H1 (cell line): Measurements from ENCODE around the gene NFIA. TPM values are rescaled to one million over a fixed set of nuclear protein-coding genes. Genes with fewer than 3 reads are reported as not detected.

Experiments used
- CTCF ChIA-PET: fragments of 300-600 bp; sonication (Branson Sonifier 250); formaldehyde crosslinking; loops from one replicate; lab custom pipeline; 2021; ENCODE audit not compliant: partially characterized antibody; lab: Charles Lee
- POLR2A ChIA-PET: fragments of 300-600 bp; sonication (Branson Sonifier 250); formaldehyde crosslinking; loops from one replicate; lab custom pipeline; 2021; ENCODE audit warnings: inconsistent platforms; ENCODE audit not compliant: partially characterized antibody; lab: Charles Lee
- DNase-seq, 2 experiments: peaks; one replicate each; pipeline versions ENCODE4 v3.0.0 to v3.0.0-alpha.2; 2010 to 2022; ENCODE audit warnings: low spot score in 2 of 2, low read depth in 1 of 2, mixed read lengths in 1 of 2
- FAIRE-seq: peaks from 2 replicates; lab custom pipeline; 2011; peaks lifted over from hg19 to GRCh38; lab: Jason Lieb, UNC
- H2AFZ ChIP-seq: 2 replicates; pipeline ENCODE4 v1.8.1; 2012; ENCODE audit warnings: low read length, inconsistent platforms
- H2AK5ac ChIP-seq: 2 replicates; pipeline ENCODE4 v1.6.1; 2013; ENCODE audit warnings: low read depth, low read length
- H2BK120ac ChIP-seq: replicated peaks from 2 replicates; pipeline ENCODE3; 2013; ENCODE audit warnings: low read depth, low read length, inconsistent platforms
- H2BK12ac ChIP-seq: 2 replicates; pipeline ENCODE4 v1.6.1; 2013; ENCODE audit warnings: low read depth, low read length
- H2BK15ac ChIP-seq: 2 replicates; pipeline ENCODE4 v1.6.1; 2013; ENCODE audit warnings: low read length
- H2BK20ac ChIP-seq: 2 replicates; pipeline ENCODE4 v1.6.1; 2013; ENCODE audit warnings: low read length
- H2BK5ac ChIP-seq: 2 replicates; pipeline ENCODE4 v1.6.1; 2013; ENCODE audit warnings: low read depth, low read length
- H3K14ac ChIP-seq: 2 replicates; pipeline ENCODE4 v1.6.1; 2013; ENCODE audit warnings: inconsistent platforms; ENCODE audit not compliant: insufficient read length
- H3K18ac ChIP-seq: 2 replicates; pipeline ENCODE4 v1.6.1; 2013; ENCODE audit warnings: low read length; ENCODE audit errors: extremely low read depth
- H3K23ac ChIP-seq: 2 replicates; pipeline ENCODE4 v1.6.1; 2013; ENCODE audit warnings: inconsistent platforms; ENCODE audit not compliant: insufficient read length
- H3K23me2 ChIP-seq: 2 replicates; pipeline ENCODE4 v1.6.1; 2013; ENCODE audit warnings: low read depth, low read length
- H3K27ac ChIP-seq: 2 replicates; pipeline ENCODE4 v1.6.1; 2011; ENCODE audit warnings: low read depth, low read length, inconsistent platforms
- H3K27me3 ChIP-seq, 4 experiments: replicated peaks in 1 of 4; 1 replicate in 1 of 4; 2 replicates in 3 of 4; pipeline versions ENCODE4 v1.6.1 to v1.8.1; 2011 to 2013; ENCODE audit warnings: low read length in 3 of 4, mild to moderate bottlenecking in 3 of 4, inconsistent platforms in 2 of 4, mixed read lengths in 2 of 4, moderate library complexity in 1 of 4; ENCODE audit not compliant: control insufficient read depth in 3 of 4, insufficient read depth in 3 of 4; ENCODE audit errors: extremely low read depth in 1 of 4
- H3K36me3 ChIP-seq, 4 experiments: 2 replicates each; pipeline versions ENCODE4 v1.6.1 to v1.8.1; 2011 to 2013; ENCODE audit warnings: mild to moderate bottlenecking in 4 of 4, low read length in 3 of 4, moderate library complexity in 2 of 4, control low read depth in 1 of 4, inconsistent platforms in 1 of 4; ENCODE audit not compliant: insufficient read depth in 4 of 4, control insufficient read depth in 2 of 4
- H3K4ac ChIP-seq: replicated peaks from 2 replicates; pipeline ENCODE3; 2013; ENCODE audit warnings: low read length, low read depth, mixed read lengths, inconsistent platforms; ENCODE audit not compliant: insufficient read length
- H3K4me1 ChIP-seq, 4 experiments: replicated peaks in 1 of 4; 1 replicate in 1 of 4; 2 replicates in 3 of 4; pipeline versions ENCODE4 v1.6.1 to v1.8.1; 2011 to 2013; ENCODE audit warnings: low read length in 3 of 4, inconsistent platforms in 2 of 4, mixed read lengths in 1 of 4; ENCODE audit not compliant: insufficient read depth in 4 of 4, control insufficient read depth in 3 of 4
- H3K4me2 ChIP-seq, 2 experiments: 2 replicates each; pipeline versions ENCODE4 v1.6.1 to v1.8.1; 2011 to 2013; ENCODE audit warnings: low read depth in 2 of 2, low read length in 2 of 2, control low read depth in 1 of 2, inconsistent platforms in 1 of 2, mild to moderate bottlenecking in 1 of 2; ENCODE audit not compliant: insufficient read depth in 1 of 2
- H3K4me3 ChIP-seq, 4 experiments: fragments of 200-600, 300-600 bp in 1 of 4; sonication (generic), shearing (Covaris generic), sonication (Bioruptor Twin) in 1 of 4; 2 replicates each; pipeline versions ENCODE4 v1.5.1 to v1.8.1; 2011 to 2016; ENCODE audit warnings: low read length in 4 of 4, low read depth in 3 of 4, control low read depth in 2 of 4, inconsistent platforms in 2 of 4, mild to moderate bottlenecking in 2 of 4, mixed read lengths in 1 of 4, moderate library complexity in 1 of 4; ENCODE audit not compliant: insufficient read depth in 2 of 4; ENCODE audit errors: extremely low read depth in 1 of 4
- H3K56ac ChIP-seq: replicated peaks from 2 replicates; pipeline ENCODE3; 2013; ENCODE audit warnings: low read depth, mild to moderate bottlenecking, mixed read lengths, low read length, inconsistent platforms; ENCODE audit not compliant: insufficient read length
- H3K79me1 ChIP-seq: 2 replicates; pipeline ENCODE4 v1.6.1; 2013; ENCODE audit warnings: low read depth, low read length, control low read depth
- H3K79me2 ChIP-seq, 2 experiments: 2 replicates each; pipeline versions ENCODE4 v1.6.1 to v1.8.1; 2012 to 2013; ENCODE audit warnings: low read length in 2 of 2, mild to moderate bottlenecking in 2 of 2, inconsistent platforms in 1 of 2; ENCODE audit not compliant: insufficient read depth in 2 of 2, control insufficient read depth in 1 of 2
- H3K9ac ChIP-seq, 4 experiments: replicated peaks in 1 of 4; 1 replicate in 1 of 4; 2 replicates in 3 of 4; pipeline versions ENCODE4 v1.6.1 to v1.8.1; 2011 to 2013; ENCODE audit warnings: low read depth in 3 of 4, low read length in 3 of 4, control low read depth in 2 of 4, mild to moderate bottlenecking in 2 of 4, moderate library complexity in 2 of 4, inconsistent platforms in 1 of 4; ENCODE audit errors: extremely low read depth in 1 of 4
- H3K9me3 ChIP-seq, 2 experiments: 2 replicates each; pipeline versions ENCODE4 v1.6.1 to v1.8.1; 2012 to 2013; ENCODE audit warnings: mild to moderate bottlenecking in 2 of 2, moderate library complexity in 2 of 2, control low read depth in 1 of 2, inconsistent platforms in 1 of 2, low read depth in 1 of 2, low read length in 1 of 2, mixed read lengths in 1 of 2; ENCODE audit not compliant: insufficient read depth in 2 of 2
- H4K20me1 ChIP-seq, 2 experiments: replicated peaks in 1 of 2; 2 replicates each; pipeline versions ENCODE3 to v1.8.1; 2011 to 2013; ENCODE audit warnings: inconsistent platforms in 2 of 2, low read length in 2 of 2, mild to moderate bottlenecking in 1 of 2; ENCODE audit not compliant: insufficient read depth in 2 of 2, control insufficient read depth in 1 of 2
- H4K5ac ChIP-seq: 2 replicates; pipeline ENCODE4 v1.6.1; 2013; ENCODE audit warnings: low read length, low read depth, mixed read lengths, inconsistent platforms; ENCODE audit not compliant: insufficient read length
- H4K8ac ChIP-seq: 2 replicates; pipeline ENCODE4 v1.8.0; 2013; ENCODE audit warnings: mild to moderate bottlenecking, moderate library complexity, low read length, inconsistent platforms; ENCODE audit not compliant: insufficient read depth; ENCODE audit errors: extremely low read depth
- H4K91ac ChIP-seq: replicated peaks from 2 replicates; pipeline ENCODE3; 2013; ENCODE audit warnings: low read length, mixed read lengths, inconsistent platforms; ENCODE audit not compliant: insufficient read length
- BRCA1 ChIP-seq: IDR thresholded peaks from 2 replicates; pipeline ENCODE4 v1.6.1; 2012; ENCODE audit warnings: low read depth, low read length, improper control_type of control experiment
- KDM4A ChIP-seq: IDR thresholded peaks from one replicate; pipeline ENCODE4 v1.7.1; 2012; ENCODE audit warnings: low read depth, mild to moderate bottlenecking, moderate library complexity, low read length, inconsistent platforms; ENCODE audit not compliant: severe bottlenecking
- MAFK ChIP-seq: IDR thresholded peaks from 2 replicates; pipeline ENCODE4 v1.6.1; 2012; ENCODE audit warnings: low read depth, mild to moderate bottlenecking, improper control_type of control experiment, low read length
- RBBP5 ChIP-seq: IDR thresholded peaks from 2 replicates; pipeline ENCODE4 v1.7.1; 2012; ENCODE audit warnings: low read depth, mild to moderate bottlenecking, inconsistent platforms, low read length, moderate library complexity, borderline replicate concordance
- RFX5 ChIP-seq: IDR thresholded peaks from 2 replicates; pipeline ENCODE4 v1.6.1; 2011; ENCODE audit warnings: low read depth, low read length, improper control_type of control experiment, borderline replicate concordance
- RNF2 ChIP-seq: fragments of 200-900, 300-1000 bp; sonication (generic); IDR thresholded peaks from 2 replicates; pipeline ENCODE4 v1.7.1; 2016; ENCODE audit warnings: borderline replicate concordance, low read depth, mild to moderate bottlenecking, antibody characterized with exemption, low read length; ENCODE audit not compliant: poor library complexity, severe bottlenecking; ENCODE audit errors: missing control alignments
- SAP30 ChIP-seq: fragments of 300-600 bp; sonication (generic); IDR thresholded peaks from 2 replicates; pipeline ENCODE4 v1.7.1; 2012; ENCODE audit warnings: low read length, moderate library complexity, mild to moderate bottlenecking, inconsistent platforms; ENCODE audit not compliant: insufficient read depth, insufficient replicate concordance
- SIRT6 ChIP-seq: IDR thresholded peaks from one replicate; pipeline ENCODE4 v1.7.1; 2012; ENCODE audit warnings: low read length, inconsistent platforms
- SIX5 ChIP-seq: IDR thresholded peaks from 2 replicates; pipeline ENCODE4 v1.6.1; 2011; ENCODE audit warnings: mild to moderate bottlenecking, low read depth, low read length
- SP1 ChIP-seq: IDR thresholded peaks from 2 replicates; pipeline ENCODE4 v1.6.1; 2011; ENCODE audit warnings: low read depth, low read length
- TBP ChIP-seq: IDR thresholded peaks from 2 replicates; pipeline ENCODE4 v1.6.1; 2011; ENCODE audit warnings: low read depth, low read length, improper control_type of control experiment
- WGBS, 2 experiments: shearing (Covaris generic) in 1 of 2; methylation state at CpG; one replicate each; pipeline versions ENCODE4 v1.1.6 to v1.1.7; 2013 to 2015; ENCODE audit warnings: low lambda C conversion rate in 2 of 2, mixed read lengths in 2 of 2, inconsistent platforms in 1 of 2, low coverage in 1 of 2, missing lambda C conversion rate in 1 of 2; ENCODE audit not compliant: insufficient replicate concordance in 2 of 2, insufficient coverage in 1 of 2, insufficient read length in 1 of 2; ENCODE audit errors: extremely low coverage in 1 of 2, missing lambda C conversion rate in 1 of 2; 5-methylcytosine and 5-hydroxymethylcytosine counted together
- polyA plus RNA-seq, 7 experiments: library from polyadenylated mRNA; depleted of rRNA in 3 of 7; stranded (reverse) in 5 of 7; unstranded in 2 of 7; fragments of >200 nt in 5 of 7; fragments of 200-250 nt in 2 of 7; gene quantifications; 1 replicate in 5 of 7; 2 replicates in 1 of 7; 4 replicates in 1 of 7; pipeline versions ENCODE4 v1.2.1 to v1.2.3, GENCODE V29; 2011 to 2013; ENCODE audit warnings: missing spikeins in 2 of 7, mixed read lengths in 2 of 7
- total RNA-seq: library from RNA; stranded (reverse); fragmentation: NEBNext Ultra II Directional; extraction: Animal tissue kit (Norgen Biotek cat#: 25700); gene quantifications from 2 replicates; pipeline ENCODE4 v1.2.1, GENCODE V29; 2021
- TF ChIP-seq, protein P1 (sequence below), 3 experiments: IDR thresholded peaks; 1 replicate in 2 of 3; 2 replicates in 1 of 3; pipeline versions ENCODE4 v1.5.1 to v1.6.1; 2011; ENCODE audit warnings: low read length in 3 of 3, mild to moderate bottlenecking in 3 of 3, inconsistent platforms in 2 of 3, low read depth in 1 of 3, moderate library complexity in 1 of 3; ENCODE audit not compliant: insufficient read depth in 1 of 3; ENCODE audit errors: control extremely low read depth in 1 of 3

Gene NFIA
- total and polyA plus RNA-seq, 2 of the 8 experiments (the other 6 are each of a cell fraction or from before 2014, with no cell fraction given), result 1.8 to 2.3 TPM

DNA sequence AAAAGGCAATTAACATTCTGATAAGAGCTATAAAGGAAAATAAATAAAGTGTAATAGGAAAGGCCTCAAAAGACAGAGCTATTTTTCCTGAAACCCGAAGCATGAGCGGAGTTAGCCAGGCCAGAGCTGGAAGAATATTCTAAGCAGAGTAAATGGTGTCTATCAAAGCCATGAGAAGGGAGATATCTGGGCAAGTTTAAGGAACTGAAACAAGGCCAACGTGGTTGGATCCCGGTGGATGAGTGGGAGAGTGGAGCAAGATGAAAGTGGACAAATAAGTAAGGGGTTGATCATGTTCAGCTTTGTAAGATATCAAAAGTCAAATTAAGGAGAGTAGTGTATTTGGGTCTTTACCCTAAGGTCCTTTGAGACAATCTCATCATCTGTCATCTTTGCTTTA is 408.6 kb downstream of the NFIA start:
- H4K91ac ChIP-seq, result no peak overlapping the region
- H3K4ac ChIP-seq, result no peak overlapping the region
- no peak overlapping the region for H2BK12ac ChIP-seq
- no peaks in the 10 kb centered on the region for H3K36me3 ChIP-seq
- H3K27ac ChIP-seq, result no peak overlapping the region
- ChIA-PET POLR2A (no interaction called here), CTCF (interaction anchor here (0.6 to 1.0 kb wide), 2 partner anchors 17 to 143 kb away, joined by 3 read pairs; no protein-coding TSS in a partner anchor)
- no peak overlapping the region; a peak in 1 of 7 replicates for H3K9ac ChIP-seq
- no peaks in the 10 kb centered on the region for H3K79me2 ChIP-seq
- no peaks in the 10 kb centered on the region for H3K9me3 ChIP-seq
- no peaks in the 10 kb centered on the region for H3K27me3 ChIP-seq
- H3K4me2 ChIP-seq, result no peak overlapping the region
- H3K14ac ChIP-seq, result no peak overlapping the region
- H3K4me1 ChIP-seq, result no peaks in the 10 kb centered on the region
- H2BK5ac ChIP-seq, result no peak overlapping the region
- H3K18ac ChIP-seq, result no peak overlapping the region
- H3K23me2 ChIP-seq, result peaks cover 2% of the 10 kb centered on the region; the same call in 1 of the 2 replicates
- H2AK5ac ChIP-seq, result no peak overlapping the region
- H2BK120ac ChIP-seq, result no peak overlapping the region
- no peaks in the 10 kb centered on the region for H4K20me1 ChIP-seq
- H2BK20ac ChIP-seq, result no peak overlapping the region
- H3K4me3 ChIP-seq, result no peak overlapping the region
- H4K5ac ChIP-seq, result no peak overlapping the region
- FAIRE-seq (no peak), DNase-seq (no peak)
- WGBS, 2 experiments, result 88% methylated on average over 4 of the region's 4 CpGs; no CpG with 5 or more reads in 1 of the 2 experiments
- no peak overlapping the region for H2BK15ac ChIP-seq
- H2AFZ ChIP-seq, result no peak overlapping the region
- H4K8ac ChIP-seq, result no peak overlapping the region
- H3K23ac ChIP-seq, result no peak overlapping the region
- no peak overlapping the region for H3K56ac ChIP-seq
- no peaks in the 10 kb centered on the region for H3K79me1 ChIP-seq
- TF ChIP-seq RNF2 (no peak), TBP (no peak), SIX5 (no peak), SAP30 (no peak), BRCA1 (no peak), SIRT6 (no peak), RBBP5 (no peak), KDM4A (no peak), SP1 (no peak), RFX5 (no peak), MAFK (no peak)
- TF ChIP-seq, protein P1, sequence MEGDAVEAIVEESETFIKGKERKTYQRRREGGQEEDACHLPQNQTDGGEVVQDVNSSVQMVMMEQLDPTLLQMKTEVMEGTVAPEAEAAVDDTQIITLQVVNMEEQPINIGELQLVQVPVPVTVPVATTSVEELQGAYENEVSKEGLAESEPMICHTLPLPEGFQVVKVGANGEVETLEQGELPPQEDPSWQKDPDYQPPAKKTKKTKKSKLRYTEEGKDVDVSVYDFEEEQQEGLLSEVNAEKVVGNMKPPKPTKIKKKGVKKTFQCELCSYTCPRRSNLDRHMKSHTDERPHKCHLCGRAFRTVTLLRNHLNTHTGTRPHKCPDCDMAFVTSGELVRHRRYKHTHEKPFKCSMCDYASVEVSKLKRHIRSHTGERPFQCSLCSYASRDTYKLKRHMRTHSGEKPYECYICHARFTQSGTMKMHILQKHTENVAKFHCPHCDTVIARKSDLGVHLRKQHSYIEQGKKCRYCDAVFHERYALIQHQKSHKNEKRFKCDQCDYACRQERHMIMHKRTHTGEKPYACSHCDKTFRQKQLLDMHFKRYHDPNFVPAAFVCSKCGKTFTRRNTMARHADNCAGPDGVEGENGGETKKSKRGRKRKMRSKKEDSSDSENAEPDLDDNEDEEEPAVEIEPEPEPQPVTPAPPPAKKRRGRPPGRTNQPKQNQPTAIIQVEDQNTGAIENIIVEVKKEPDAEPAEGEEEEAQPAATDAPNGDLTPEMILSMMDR (IDR thresholded peaks at IDR 0.05; ENCODE audit: control extremely low read depth in 1 of 3, insufficient read depth in 1 of 3, low read depth in 1 of 3, low read length in 3 of 3), result no peak
